NCI-H510A treated with DMSO at 0.1 percent for 48 hours (cell line): Measurements from ENCODE around the gene EBF3.

ENCODE experiments used
- DNase-seq: peaks from one replicate; lab custom pipeline; 2025; lab: John Stamatoyannopoulos, UW

EBF3 gene

GRCh38 chr10:129971381-129972144, 7.5 kb upstream of the EBF3 start:
- DNase-seq = no peak

- no peak for DNase-seq
Observed at GRCh38 chr10:129970465-129971364, 6.6 kb upstream of the EBF3 start.

GRCh38 chr10:129969911-129970464, 5.9 kb upstream of the EBF3 start:
- no peak for DNase-seq

- DNase-seq = no peak
Observed at GRCh38 chr10:129969184-129969910, 5.3 kb upstream of the EBF3 start.

GRCh38 chr10:129968853-129969183, 4.7 kb upstream of the EBF3 start:
- no peak for DNase-seq

GRCh38 chr10:129968020-129968852, 4.2 kb upstream of the EBF3 start:
- no peak for DNase-seq

- no peak for DNase-seq
Observed at GRCh38 chr10:129967579-129968019, 3.5 kb upstream of the EBF3 start.

GRCh38 chr10:129966889-129967578, 3.0 kb upstream of the EBF3 start:
- DNase-seq = no peak

GRCh38 chr10:129966370-129966888, 2.4 kb upstream of the EBF3 start:
- no peak for DNase-seq

GRCh38 chr10:129965959-129966358, 1.9 kb upstream of the EBF3 start:
- no peak for DNase-seq

GRCh38 chr10:129965425-129965808, 1.3 kb upstream of the EBF3 start:
- DNase-seq = no peak

GRCh38 chr10:129964611-129965424, 744 bp upstream of the EBF3 start:
- no peak for DNase-seq

- DNase-seq = no peak
Observed at GRCh38 chr10:129962872-129963640, 1.0 kb downstream of the EBF3 start.

- DNase-seq = no peak
Observed at GRCh38 chr10:129962031-129962871, 1.8 kb downstream of the EBF3 start.

GRCh38 chr10:129961157-129961701, 2.8 kb downstream of the EBF3 start:
- no peak for DNase-seq

- no peak for DNase-seq
Observed at GRCh38 chr10:129960481-129961156, 3.5 kb downstream of the EBF3 start.
